NCI-H2227 (cell line): ENCODE data around the gene TJP1.
"Not testable (repeated sequence)": the region's sequence is repeated elsewhere in the genome, so short reads cannot be mapped to it uniquely, and the experiment has no call there.

Experiments
- DNase-seq: peaks from one replicate; lab custom pipeline; 2025; ENCODE audit not compliant: unreplicated experiment; lab: John Stamatoyannopoulos, UW

TJP1 gene

GRCh38 chr15:29670266-29670665, 152.0 kb downstream of the TJP1 start:
- no peak for DNase-seq

- no peak for DNase-seq
Measured at GRCh38 chr15:29669823-29670222, 152.4 kb downstream of the TJP1 start.

GRCh38 chr15:29668120-29668602, 154.1 kb downstream of the TJP1 start:
- DNase-seq = peak; percentile 23

GRCh38 chr15:29666241-29666640, 156.0 kb downstream of the TJP1 start:
- DNase-seq = no peak

- no peak for DNase-seq
Measured at GRCh38 chr15:29665444-29666003, 156.7 kb downstream of the TJP1 start.

GRCh38 chr15:29664406-29664805, 157.9 kb downstream of the TJP1 start:
- no peak for DNase-seq

- DNase-seq = not testable (repeated sequence)
Measured at GRCh38 chr15:29657476-29657817, 164.8 kb downstream of the TJP1 start.

GRCh38 chr15:29656636-29657475, 165.4 kb downstream of the TJP1 start:
- DNase-seq = peak; percentile 69

- DNase-seq = no peak
Measured at GRCh38 chr15:29652595-29652994, 169.7 kb downstream of the TJP1 start.

GRCh38 chr15:29651476-29652233, 170.6 kb downstream of the TJP1 start:
- no peak for DNase-seq
